H9 (cell line): ENCODE data around the gene CAPN9. TPM values are rescaled to one million over a fixed set of nuclear protein-coding genes. Genes with fewer than 3 reads are reported as not detected.

Experiments
- DNase-seq: peaks from one replicate; pipeline ENCODE4 v3.0.0-alpha.2; 2017
- H2AFZ ChIP-seq: one replicate; pipeline ENCODE4 v1.6.1; 2013; ENCODE audit warnings: mild to moderate bottlenecking, low read length, control low read depth, moderate library complexity
- H2AK5ac ChIP-seq: 2 replicates; pipeline ENCODE4 v1.6.1; 2013; ENCODE audit warnings: low read length, control low read depth, mixed read lengths; ENCODE audit not compliant: insufficient read length
- H2BK120ac ChIP-seq: one replicate; pipeline ENCODE4 v1.6.1; 2013; ENCODE audit warnings: low read depth, mild to moderate bottlenecking, low read length, control low read depth, inconsistent platforms; ENCODE audit not compliant: poor library complexity, severe bottlenecking
- H2BK12ac ChIP-seq: 2 replicates; pipeline ENCODE4 v1.6.1; 2013; ENCODE audit warnings: low read length, control low read depth, mixed read lengths, low read depth; ENCODE audit not compliant: insufficient read length
- H2BK15ac ChIP-seq: 2 replicates; pipeline ENCODE4 v1.6.1; 2013; ENCODE audit warnings: low read depth, low read length, control low read depth
- H2BK20ac ChIP-seq: one replicate; pipeline ENCODE4 v1.6.1; 2013; ENCODE audit warnings: low read depth, mild to moderate bottlenecking, low read length, control low read depth, inconsistent platforms; ENCODE audit not compliant: poor library complexity, severe bottlenecking
- H2BK5ac ChIP-seq: 2 replicates; pipeline ENCODE4 v1.6.1; 2013; ENCODE audit warnings: low read length, control low read depth, mixed read lengths; ENCODE audit not compliant: insufficient read length
- H3K14ac ChIP-seq: 2 replicates; pipeline ENCODE4 v1.6.1; 2013; ENCODE audit warnings: low read length, control low read depth; ENCODE audit not compliant: insufficient read depth
- H3K18ac ChIP-seq: 2 replicates; pipeline ENCODE4 v1.6.1; 2013; ENCODE audit warnings: low read depth, mild to moderate bottlenecking, mixed read lengths, low read length, control low read depth; ENCODE audit not compliant: insufficient read length
- H3K23ac ChIP-seq: 2 replicates; pipeline ENCODE4 v1.6.1; 2013; ENCODE audit warnings: low read length, control low read depth, mixed read lengths, low read depth; ENCODE audit not compliant: insufficient read length
- H3K23me2 ChIP-seq: 2 replicates; pipeline ENCODE4 v1.6.1; 2013; ENCODE audit warnings: low read depth, mild to moderate bottlenecking, mixed read lengths, low read length, control low read depth; ENCODE audit not compliant: insufficient read length, poor library complexity, severe bottlenecking
- H3K27ac ChIP-seq: 2 replicates; pipeline ENCODE4 v1.5.1; 2013; ENCODE audit warnings: low read length, control low read depth, mixed read lengths, low read depth; ENCODE audit not compliant: insufficient read length
- H3K27me3 ChIP-seq: 2 replicates; pipeline ENCODE4 v1.6.1; 2013; ENCODE audit warnings: low read length, control low read depth, inconsistent platforms; ENCODE audit not compliant: insufficient read depth
- H3K4ac ChIP-seq: 2 replicates; pipeline ENCODE4 v1.6.1; 2013; ENCODE audit warnings: low read depth, mild to moderate bottlenecking, control low read depth, inconsistent platforms, low read length, moderate library complexity
- H3K4me1 ChIP-seq: 2 replicates; pipeline ENCODE4 v1.6.1; 2013; ENCODE audit warnings: low read length, control low read depth, inconsistent platforms; ENCODE audit not compliant: insufficient read depth
- H3K4me2 ChIP-seq: 2 replicates; pipeline ENCODE4 v1.6.1; 2013; ENCODE audit warnings: low read length, control low read depth, mixed read lengths; ENCODE audit not compliant: insufficient read length, insufficient read depth
- H3K56ac ChIP-seq: 2 replicates; pipeline ENCODE4 v1.6.1; 2013; ENCODE audit warnings: low read depth, mild to moderate bottlenecking, mixed read lengths, low read length, control low read depth; ENCODE audit not compliant: insufficient read length
- H3K79me1 ChIP-seq: 2 replicates; pipeline ENCODE4 v1.6.1; 2013; ENCODE audit warnings: low read depth, mild to moderate bottlenecking, moderate library complexity, low read length, control low read depth, inconsistent platforms; ENCODE audit not compliant: insufficient read depth, poor library complexity, severe bottlenecking
- H3K79me2 ChIP-seq: 2 replicates; pipeline ENCODE4 v1.6.1; 2013; ENCODE audit warnings: low read length, control low read depth, inconsistent platforms; ENCODE audit not compliant: insufficient read depth
- H3K9ac ChIP-seq: 2 replicates; pipeline ENCODE4 v1.6.1; 2013; ENCODE audit warnings: low read length, control low read depth, mixed read lengths; ENCODE audit not compliant: insufficient read length; ENCODE audit errors: extremely low read depth
- H3K9me3 ChIP-seq: one replicate; pipeline ENCODE4 v1.6.1; 2013; ENCODE audit warnings: low read depth, low read length, inconsistent platforms; ENCODE audit not compliant: control insufficient read depth
- H3T11ph ChIP-seq: one replicate; pipeline ENCODE4 v1.6.1; 2013; ENCODE audit warnings: mild to moderate bottlenecking, low read length, control low read depth, inconsistent platforms
- H4K20me1 ChIP-seq: one replicate; pipeline ENCODE4 v1.6.1; 2013; ENCODE audit not compliant: control insufficient read depth, insufficient read length, insufficient read depth
- H4K5ac ChIP-seq: 2 replicates; pipeline ENCODE4 v1.6.1; 2013; ENCODE audit warnings: low read depth, mild to moderate bottlenecking, mixed read lengths, low read length, control low read depth; ENCODE audit not compliant: insufficient read length
- H4K8ac ChIP-seq: replicated peaks from 2 replicates; pipeline ENCODE4 v1.6.1; 2013; ENCODE audit warnings: low read length, control low read depth, mixed read lengths, low read depth; ENCODE audit not compliant: insufficient read length
- H4K91ac ChIP-seq: 2 replicates; pipeline ENCODE4 v1.6.1; 2013; ENCODE audit warnings: low read depth, mild to moderate bottlenecking, moderate library complexity, mixed read lengths, low read length, control low read depth; ENCODE audit not compliant: insufficient read length
- H3K27ac Mint-ChIP-seq, 3 experiments: 2 replicates in 2 of 3; 3 replicates in 1 of 3; pipeline ENCODE4 v1.8.0; 2020 to 2021; ENCODE audit warnings: mixed read lengths in 3 of 3, mild to moderate bottlenecking in 1 of 3, moderate library complexity in 1 of 3
- H3K27me3 Mint-ChIP-seq: 2 replicates; pipeline ENCODE4 v1.8.0; 2021; ENCODE audit warnings: low read depth, mild to moderate bottlenecking, moderate library complexity, mixed read lengths
- H3K36me3 Mint-ChIP-seq, 3 experiments: 2 replicates in 2 of 3; 3 replicates in 1 of 3; pipeline ENCODE4 v1.8.0; 2020 to 2021; ENCODE audit warnings: low read depth in 3 of 3, mixed read lengths in 3 of 3; ENCODE audit not compliant: insufficient read depth in 1 of 3
- H3K4me1 Mint-ChIP-seq, 2 experiments: 2 replicates each; pipeline ENCODE4 v1.8.0; 2020; ENCODE audit warnings: mixed read lengths in 2 of 2
- H3K4me3 Mint-ChIP-seq, 2 experiments: 2 replicates in 1 of 2; 3 replicates in 1 of 2; pipeline ENCODE4 v1.8.0; 2020 to 2021; ENCODE audit warnings: mild to moderate bottlenecking in 2 of 2, mixed read lengths in 2 of 2, moderate library complexity in 1 of 2
- H3K9me3 Mint-ChIP-seq, 2 experiments: 2 replicates in 1 of 2; 3 replicates in 1 of 2; pipeline ENCODE4 v1.8.0; 2020; ENCODE audit warnings: mild to moderate bottlenecking in 2 of 2, mixed read lengths in 2 of 2, moderate library complexity in 1 of 2
- CTCF ChIP-seq: fragments of 200-600 bp; sonication (generic); conservative IDR thresholded peaks from 3 replicates; pipeline ENCODE4 v1.8.0; 2021; ENCODE audit warnings: antibody characterized with exemption, mild to moderate bottlenecking
- WGBS: extraction: QIAGEN DNeasy Blood & Tissue Kit; methylation state at CpG from one replicate; pipeline ENCODE4 v1.1.7; 2013; ENCODE audit warnings: missing lambda C conversion rate, low lambda C conversion rate, mixed read lengths; ENCODE audit not compliant: insufficient read length; ENCODE audit errors: extremely low coverage; 5-methylcytosine and 5-hydroxymethylcytosine counted together
- total RNA-seq: library from RNA; stranded (reverse); gene quantifications from 2 replicates; pipeline ENCODE4 v1.2.1, GENCODE V29; 2021

CAPN9 gene
- total RNA-seq, 1 experiment from 2014 or later: 0.22 TPM

GRCh38 chr1:230713915-230714764, 33.0 kb upstream of the CAPN9 start, which contains the start of gene AGT:
AGT (minus strand) TSS chr1:230714122; CDS start chr1:230710823, 3,299 bp downstream.
- no peak within 1 kb of the TSS for H3K4me2 ChIP-seq
- WGBS: no CpG with 5 or more reads among the region's 24 CpGs

More at GRCh38 chr1:230713915-230714764, 33.0 kb upstream of the CAPN9 start, which contains the start of gene AGT:
- no peak within 1 kb of the TSS for H2BK5ac ChIP-seq
- no peaks in the 10 kb centered on the region for H3K23me2 ChIP-seq
- peaks cover 11 to 20% of the 10 kb centered on the region in 2 experiments for H3K4me1 Mint-ChIP-seq
- no peak within 1 kb of the TSS for H3K4me3 Mint-ChIP-seq
- H3K27ac Mint-ChIP-seq: no peak within 1 kb of the TSS
- H3K18ac ChIP-seq: no peak within 1 kb of the TSS
- no peak within 1 kb of the TSS for H2AK5ac ChIP-seq
- no peak within 1 kb of the TSS for H3K4ac ChIP-seq
- H2BK12ac ChIP-seq: no peak within 1 kb of the TSS
- no peak within 1 kb of the TSS for H2BK20ac ChIP-seq
- TF ChIP-seq CTCF: no peak
- no peak within 1 kb of the TSS for H3K9ac ChIP-seq
- H3K4me1 ChIP-seq: no peaks in the 10 kb centered on the region
- peaks cover 9% of the 10 kb centered on the region for H3K27me3 Mint-ChIP-seq
- H3K79me2 ChIP-seq: no peaks in the 10 kb centered on the region
- H3K9me3 Mint-ChIP-seq: peaks cover 0 to 3% of the 10 kb centered on the region in 2 experiments; a peak in 1 of 5 replicates
- no peak within 1 kb of the TSS for H4K91ac ChIP-seq
- no peak within 1 kb of the TSS for H2BK120ac ChIP-seq
- no peak within 1 kb of the TSS for H2AFZ ChIP-seq
- H4K8ac ChIP-seq: no peak within 1 kb of the TSS
- H3K79me1 ChIP-seq: no peaks in the 10 kb centered on the region
- no peak within 1 kb of the TSS for H4K5ac ChIP-seq
- H3K9me3 ChIP-seq: no peaks in the 10 kb centered on the region
- no peak within 1 kb of the TSS for H3K23ac ChIP-seq
- H3K56ac ChIP-seq: no peak within 1 kb of the TSS
- no peak for DNase-seq
- H2BK15ac ChIP-seq: no peak within 1 kb of the TSS
- H3K27ac ChIP-seq: no peak within 1 kb of the TSS
- H3K27me3 ChIP-seq: no peaks in the 10 kb centered on the region
- H4K20me1 ChIP-seq: no peaks in the 10 kb centered on the region
- no peak within 1 kb of the TSS for H3K14ac ChIP-seq
- H3T11ph ChIP-seq: no peak within 1 kb of the TSS
- no peaks in the 10 kb centered on the region for H3K36me3 Mint-ChIP-seq
